ENCODE measurements around the gene LRMDA.

- TF ChIP-seq CTCF (IDR thresholded peaks at IDR 0.05) = no peak
- TF ChIP-seq POLR2A (IDR thresholded peaks at IDR 0.05) = no peak
- TF ChIP-seq EP300 (IDR thresholded peaks at IDR 0.05) = no peak
- no peak for TF ChIP-seq POLR2AphosphoS5 (IDR thresholded peaks at IDR 0.05)
These were observed 165.7 kb downstream of the LRMDA start for GRCh38 chr10:75596930-75597620.
